SK-N-MC (cell line): Measurements from ENCODE around the gene MAMLD1.

Experiments
- EZH2 ChIP-seq: fragments of 200-600 bp; sonication (generic); IDR thresholded peaks from one replicate; pipeline ENCODE4 v1.6.1; 2017; ENCODE audit warnings: antibody characterized with exemption
- POLR2AphosphoS5 ChIP-seq: IDR thresholded peaks from 2 replicates; pipeline ENCODE4 v1.6.1; 2012; ENCODE audit warnings: mild to moderate bottlenecking, low read depth, low read length, borderline replicate concordance

- TF ChIP-seq EZH2, result no peak
- no peak for TF ChIP-seq POLR2AphosphoS5
Observed at GRCh38 chrX:150436195-150436594, 73.1 kb downstream of the MAMLD1 start.
